Colonic mucosa (tissue), 4 donors: ENCODE data around the gene PGF. TPM values are rescaled to one million over a fixed set of nuclear protein-coding genes. Genes with fewer than 3 reads are reported as not detected.

Experiments
- DNase-seq: peaks from one replicate; pipeline ENCODE4 v3.0.0-alpha.2; 2020
- H3K27ac ChIP-seq: fragments of 200-600 bp; one replicate; pipeline ENCODE4 v1.8.0; 2021
- H3K27me3 ChIP-seq: fragments of 200-600 bp; one replicate; pipeline ENCODE4 v1.8.0; 2021
- H3K36me3 ChIP-seq: fragments of 200-600 bp; one replicate; pipeline ENCODE4 v1.8.0; 2021
- H3K4me1 ChIP-seq: fragments of 200-600 bp; one replicate; pipeline ENCODE4 v1.8.0; 2021; ENCODE audit warnings: mild to moderate bottlenecking
- H3K4me3 ChIP-seq: fragments of 200-600 bp; one replicate; pipeline ENCODE4 v1.8.0; 2021
- H3K9ac ChIP-seq, 2 donors: one replicate each; pipeline ENCODE4 v1.7.0; 2013; ENCODE audit warnings: control low read depth in 2 of 2, low read depth in 2 of 2, low read length in 2 of 2
- H3K9me3 ChIP-seq: fragments of 200-600 bp; one replicate; pipeline ENCODE4 v1.8.0; 2021
- intact Hi-C: fragments of 100-400 bp; cut with DNase I; formaldehyde crosslinking; loops from one replicate; pipeline ENCODE4 v1.14.1; 2022
- total RNA-seq, 2 donors: library from RNA; stranded (reverse); fragmentation: NEBNext Ultra II Directional in 1 of 2; extraction: Animal tissue kit (Norgen Biotek cat#: 25700) in 1 of 2; gene quantifications; one replicate each; pipeline ENCODE4 v1.2.1, GENCODE V29; 2021
- TF ChIP-seq, protein P1 (sequence below): fragments of 200-600 bp; IDR thresholded peaks from one replicate; pipeline ENCODE4 v1.8.0; 2022; ENCODE audit warnings: antibody characterized with exemption, mild to moderate bottlenecking
- donor health status: healthy.
- donor health status: DM: no; HTN: no; CAD: no.
- donor health status: DM: no; HTN: no; CAD: no.

PGF gene
- total RNA-seq, 2 donors from 2014 or later = 0.57 to 2.2 TPM

DNA sequence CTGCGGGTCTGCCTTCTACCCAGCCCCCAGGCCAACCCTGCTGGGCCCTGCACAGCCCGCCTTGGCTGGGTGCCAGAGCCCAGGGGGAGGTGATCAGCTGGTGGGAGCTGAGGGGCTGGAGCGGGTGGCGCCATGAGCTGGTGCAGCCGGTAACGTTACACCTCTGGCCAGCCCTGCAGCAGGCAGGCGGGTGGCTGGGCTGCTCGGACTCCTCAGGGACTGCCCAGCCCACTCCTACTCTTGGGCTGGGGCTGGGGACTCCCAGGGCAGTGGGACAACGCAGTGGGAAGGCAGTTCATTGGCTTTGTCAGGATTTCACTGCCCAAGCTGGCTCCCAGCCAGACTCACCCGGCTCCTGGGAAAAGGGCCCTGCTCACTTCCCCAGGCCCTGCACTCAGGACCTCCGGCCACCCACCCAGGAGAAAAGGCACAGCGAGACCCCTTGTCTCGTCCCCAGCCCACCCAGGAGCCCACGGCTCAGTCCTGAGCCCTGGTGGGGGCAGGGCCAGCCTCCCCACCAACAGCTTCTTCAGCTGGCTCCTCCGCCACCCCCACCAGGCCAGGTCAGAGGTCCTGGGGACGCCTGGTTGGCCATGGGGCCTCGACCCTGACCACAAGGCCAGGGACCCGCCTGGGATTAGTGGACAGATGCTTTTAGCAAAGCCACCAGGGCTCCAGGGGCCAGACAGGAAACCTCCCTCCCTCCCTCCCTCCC, 1.0 kb downstream of the PGF start:
- intact Hi-C loops = no loop called here
- DNase-seq = no peak
- peaks cover 12% of the 10 kb centered on the region for H3K4me1 ChIP-seq
- peak overlapping the region in 1 of 2 donors; percentile 38 for H3K9ac ChIP-seq
- peak overlapping the region; percentile 54 for H3K4me3 ChIP-seq
- H3K27ac ChIP-seq = no peak overlapping the region
- H3K9me3 ChIP-seq = no peaks in the 10 kb centered on the region
- no peaks in the 10 kb centered on the region for H3K36me3 ChIP-seq
- TF ChIP-seq, protein P1, sequence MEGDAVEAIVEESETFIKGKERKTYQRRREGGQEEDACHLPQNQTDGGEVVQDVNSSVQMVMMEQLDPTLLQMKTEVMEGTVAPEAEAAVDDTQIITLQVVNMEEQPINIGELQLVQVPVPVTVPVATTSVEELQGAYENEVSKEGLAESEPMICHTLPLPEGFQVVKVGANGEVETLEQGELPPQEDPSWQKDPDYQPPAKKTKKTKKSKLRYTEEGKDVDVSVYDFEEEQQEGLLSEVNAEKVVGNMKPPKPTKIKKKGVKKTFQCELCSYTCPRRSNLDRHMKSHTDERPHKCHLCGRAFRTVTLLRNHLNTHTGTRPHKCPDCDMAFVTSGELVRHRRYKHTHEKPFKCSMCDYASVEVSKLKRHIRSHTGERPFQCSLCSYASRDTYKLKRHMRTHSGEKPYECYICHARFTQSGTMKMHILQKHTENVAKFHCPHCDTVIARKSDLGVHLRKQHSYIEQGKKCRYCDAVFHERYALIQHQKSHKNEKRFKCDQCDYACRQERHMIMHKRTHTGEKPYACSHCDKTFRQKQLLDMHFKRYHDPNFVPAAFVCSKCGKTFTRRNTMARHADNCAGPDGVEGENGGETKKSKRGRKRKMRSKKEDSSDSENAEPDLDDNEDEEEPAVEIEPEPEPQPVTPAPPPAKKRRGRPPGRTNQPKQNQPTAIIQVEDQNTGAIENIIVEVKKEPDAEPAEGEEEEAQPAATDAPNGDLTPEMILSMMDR = no peak
- no peaks in the 10 kb centered on the region for H3K27me3 ChIP-seq

DNA sequence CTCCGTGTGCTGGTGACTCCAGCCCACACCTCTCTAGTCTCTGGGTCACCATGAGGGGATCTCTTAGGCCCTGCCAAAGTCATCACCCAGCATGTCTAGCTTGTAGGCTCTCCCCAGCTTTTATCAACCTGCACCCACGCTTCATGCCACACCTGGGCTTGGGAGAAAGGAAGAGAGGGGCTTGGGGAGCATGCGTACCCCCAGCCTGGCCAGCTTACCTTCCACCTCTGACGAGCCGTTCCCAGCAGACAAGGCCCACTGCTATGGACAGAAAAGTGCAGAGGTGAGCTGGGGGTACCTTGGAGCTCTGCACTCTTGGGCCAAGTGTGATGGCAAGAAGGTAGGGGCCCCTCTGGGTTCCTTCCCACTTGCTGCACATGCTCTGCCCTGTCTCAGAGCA, 1.7 kb downstream of the PGF start:
- Histone ChIP-seq H3K9ac (no peak overlapping the region), H3K27ac (no peak overlapping the region), H3K9me3 (no peaks in the 10 kb centered on the region), H3K36me3 (no peaks in the 10 kb centered on the region), H3K27me3 (no peaks in the 10 kb centered on the region), H3K4me3 (peak overlapping the region; percentile 54), H3K4me1 (peaks cover 12% of the 10 kb centered on the region)
- no peak for DNase-seq
- TF ChIP-seq, protein P1 = no peak
- intact Hi-C loops = no loop called here

DNA sequence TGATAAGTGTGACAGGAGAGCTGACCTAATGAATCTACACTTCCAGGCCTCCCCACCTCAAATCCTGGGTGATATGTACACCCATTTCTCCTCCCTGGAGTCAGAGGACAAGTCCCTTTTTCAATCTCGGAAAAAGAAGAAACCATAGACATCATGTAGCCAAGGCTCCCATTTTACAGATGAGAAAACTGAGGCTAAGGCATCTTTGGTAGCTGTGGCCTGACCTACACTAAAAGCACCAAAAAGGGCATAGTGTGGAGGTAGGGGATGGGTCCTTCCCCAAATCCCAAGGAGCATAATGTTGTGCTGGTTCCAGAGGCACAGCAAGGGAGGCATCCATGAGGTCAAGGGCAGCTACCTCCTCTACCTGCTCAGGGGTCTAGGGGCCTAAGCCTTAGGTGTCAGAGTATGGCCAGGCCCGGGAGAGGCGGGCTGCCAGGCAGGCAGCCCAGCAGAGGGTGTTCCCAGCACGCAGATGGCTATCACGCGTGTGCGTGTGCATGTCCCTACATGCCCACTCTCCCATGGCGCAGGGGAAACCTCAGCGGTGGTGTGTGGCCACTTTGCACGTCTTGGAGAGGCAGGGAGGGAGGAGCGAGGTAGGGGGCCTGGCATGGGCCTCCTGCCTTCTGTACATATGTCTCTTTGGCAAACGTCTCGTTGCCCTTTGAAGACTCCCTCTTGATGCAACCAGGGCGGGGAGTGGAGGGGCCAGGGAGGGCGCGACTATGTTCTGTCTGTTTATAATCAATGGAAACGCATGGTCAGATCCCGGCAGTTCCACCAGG, 2.5 kb downstream of the PGF start:
- no peak for DNase-seq
- intact Hi-C loops = no loop called here
- no peaks in the 10 kb centered on the region for H3K9me3 ChIP-seq
- no peak overlapping the region for H3K9ac ChIP-seq
- no peaks in the 10 kb centered on the region for H3K27me3 ChIP-seq
- H3K4me3 ChIP-seq = no peak overlapping the region
- no peaks in the 10 kb centered on the region for H3K36me3 ChIP-seq
- no peak overlapping the region for H3K27ac ChIP-seq
- H3K4me1 ChIP-seq = peaks cover 12% of the 10 kb centered on the region
- TF ChIP-seq, protein P1 = no peak

DNA sequence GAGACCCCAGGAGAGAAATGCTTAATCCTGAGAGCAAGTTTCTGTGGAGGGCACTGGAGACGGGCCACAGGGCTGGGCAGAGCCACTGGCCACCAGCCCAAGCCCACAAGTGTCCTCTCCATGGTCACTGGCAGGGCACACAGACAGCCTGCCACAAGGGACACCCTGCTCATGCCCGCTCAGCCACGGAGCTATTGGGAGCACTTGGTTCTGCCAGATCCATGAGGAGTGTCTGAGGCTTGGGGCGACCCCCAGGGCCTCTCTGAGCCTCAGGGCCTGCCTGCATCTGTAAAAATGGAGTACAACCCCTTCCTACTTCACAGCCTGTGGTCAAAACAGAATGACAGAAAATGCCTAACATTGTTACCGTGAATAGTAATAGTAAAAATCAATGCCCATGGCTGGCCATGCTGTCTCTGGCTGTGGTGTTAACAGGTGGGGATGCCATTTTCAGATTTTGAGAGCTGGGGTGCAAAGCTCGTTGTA, 3.2 kb downstream of the PGF start:
- no peaks in the 10 kb centered on the region for H3K36me3 ChIP-seq
- H3K4me3 ChIP-seq = no peak overlapping the region
- H3K4me1 ChIP-seq = peaks cover 12% of the 10 kb centered on the region
- intact Hi-C loops = no loop called here
- H3K27ac ChIP-seq = no peak overlapping the region
- no peaks in the 10 kb centered on the region for H3K27me3 ChIP-seq
- no peak for DNase-seq
- TF ChIP-seq, protein P1 = no peak
- H3K9ac ChIP-seq = no peak overlapping the region
- no peaks in the 10 kb centered on the region for H3K9me3 ChIP-seq

DNA sequence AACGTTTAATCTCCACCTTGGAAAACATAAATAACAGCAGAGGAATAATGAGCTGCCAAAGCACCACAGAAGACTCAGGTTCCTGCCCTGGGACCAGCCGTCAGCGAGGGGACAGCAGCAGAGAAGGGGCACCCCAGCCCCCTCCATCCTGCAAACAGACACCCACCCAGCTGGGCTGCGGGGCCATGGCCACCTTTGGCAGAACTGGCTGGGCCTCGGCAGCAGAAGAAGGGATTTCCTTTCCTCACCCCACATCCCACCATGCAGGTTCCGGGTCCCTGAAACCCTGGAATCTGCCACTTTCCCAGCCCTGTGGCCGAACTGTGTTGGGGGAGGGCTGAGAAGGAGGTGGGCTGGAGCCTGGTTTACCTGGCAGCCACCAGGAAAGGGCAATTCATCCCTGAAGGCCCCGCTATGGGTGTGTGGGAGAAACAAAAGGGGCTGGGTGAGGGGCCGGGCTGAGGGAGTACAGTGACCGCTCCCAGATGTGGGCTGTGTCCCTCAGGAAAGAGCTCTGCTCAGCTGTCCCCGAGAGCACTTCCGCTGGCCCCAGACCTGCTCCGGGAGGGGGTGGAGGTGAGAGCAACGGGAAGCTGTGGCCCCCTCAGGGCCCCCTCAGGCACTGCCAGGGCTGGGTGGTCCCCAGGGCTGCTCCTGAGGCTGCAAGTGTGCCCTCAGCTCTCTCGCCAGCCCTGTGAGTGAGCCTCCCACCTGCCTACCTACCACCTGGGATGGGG, 3.8 kb downstream of the PGF start:
- H3K4me3 ChIP-seq = no peak overlapping the region
- no peaks in the 10 kb centered on the region for H3K9me3 ChIP-seq
- no peaks in the 10 kb centered on the region for H3K36me3 ChIP-seq
- intact Hi-C loops = no loop called here
- H3K9ac ChIP-seq = peak overlapping the region in 1 of 2 donors; percentile 49
- H3K27me3 ChIP-seq = no peaks in the 10 kb centered on the region
- peak overlapping the region; percentile 25 for H3K27ac ChIP-seq
- peaks cover 12% of the 10 kb centered on the region for H3K4me1 ChIP-seq
- no peak for DNase-seq
- TF ChIP-seq, protein P1 = no peak
